Immature natural killer cell (primary cell): ENCODE results near the gene EVI5. TPM values are rescaled to one million over a fixed set of nuclear protein-coding genes. Genes with fewer than 3 reads are reported as not detected.
A peak's percentile ranks its signal among the peaks of the same experiment; 100 is the strongest.
"Not testable (repeated sequence)": the region's sequence is repeated elsewhere in the genome, so short reads cannot be mapped to it uniquely, and the experiment has no call there.

Experiments
- DNase-seq, 3 donors: peaks; one replicate each; pipeline ENCODE4 v3.0.0; 2022; ENCODE audit warnings: mixed read lengths in 1 of 3
- H3K27ac Mint-ChIP-seq, 6 donors: one replicate each; pipeline ENCODE4 v1.8.0; 2020; ENCODE audit warnings: mixed read lengths in 6 of 6, mild to moderate bottlenecking in 5 of 6, inconsistent platforms in 4 of 6, moderate library complexity in 3 of 6
- H3K27me3 Mint-ChIP-seq, 3 donors: one replicate each; pipeline ENCODE4 v1.8.0; 2020 to 2021; ENCODE audit warnings: low read depth in 3 of 3, mild to moderate bottlenecking in 3 of 3, mixed read lengths in 3 of 3, moderate library complexity in 3 of 3, inconsistent platforms in 1 of 3
- H3K36me3 Mint-ChIP-seq, 3 donors: one replicate each; pipeline ENCODE4 v1.8.0; 2020; ENCODE audit warnings: mixed read lengths in 3 of 3, inconsistent platforms in 2 of 3, mild to moderate bottlenecking in 2 of 3
- H3K4me1 Mint-ChIP-seq, 2 donors: one replicate each; pipeline ENCODE4 v1.8.0; 2020; ENCODE audit warnings: inconsistent platforms in 2 of 2, mild to moderate bottlenecking in 2 of 2, mixed read lengths in 2 of 2, moderate library complexity in 1 of 2
- H3K4me3 Mint-ChIP-seq, 5 donors: one replicate each; pipeline ENCODE4 v1.8.0; 2020; ENCODE audit warnings: mild to moderate bottlenecking in 5 of 5, mixed read lengths in 5 of 5, inconsistent platforms in 3 of 5, moderate library complexity in 3 of 5
- H3K9me3 Mint-ChIP-seq, 6 donors: one replicate each; pipeline ENCODE4 v1.8.0; 2020; ENCODE audit warnings: mild to moderate bottlenecking in 6 of 6, mixed read lengths in 6 of 6, inconsistent platforms in 4 of 6, moderate library complexity in 3 of 6
- polyA plus RNA-seq, 3 donors: library from polyadenylated mRNA; unstranded; fragments of 300-500 nt; fragmentation: Illumina TruSeq; gene quantifications; one replicate each; pipeline ENCODE4 v1.2.3, GENCODE V29; 2021

Gene EVI5
- polyA plus RNA-seq, 3 donors from 2014 or later, result 0.39 to 2.2 (median 1.7) TPM

DNA sequence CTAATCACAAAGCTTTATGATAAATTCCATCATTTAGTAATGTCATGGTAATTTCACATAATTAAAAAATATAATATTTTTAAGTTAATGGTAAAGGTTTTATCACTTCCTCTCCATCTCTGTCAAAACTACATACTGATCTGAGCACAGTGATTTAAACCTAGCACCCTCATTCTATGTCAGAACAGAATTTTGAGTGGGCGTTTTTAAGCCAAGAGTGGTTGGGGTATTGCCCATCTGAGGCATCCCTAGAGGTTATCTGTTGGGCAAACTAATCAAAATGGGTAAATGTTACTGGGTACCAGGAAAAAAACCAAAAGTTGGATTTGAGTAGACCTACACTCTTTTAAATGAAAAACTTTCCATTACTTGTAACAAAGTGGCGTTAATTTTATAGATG lies 197.5 kb downstream of the EVI5 start:
- DNase-seq, result no peak
- H3K9me3 Mint-ChIP-seq, result peaks cover 0 to under 1% (median 0%) of the 10 kb centered on the region in 6 donors
- no peak overlapping the region for H3K4me3 Mint-ChIP-seq
- H3K36me3 Mint-ChIP-seq, result no peaks in the 10 kb centered on the region
- peaks cover 0 to 3% (median 2%) of the 10 kb centered on the region in 3 donors for H3K27me3 Mint-ChIP-seq
- H3K4me1 Mint-ChIP-seq, result peaks cover 17 to 22% of the 10 kb centered on the region in 2 donors
- no peak overlapping the region for H3K27ac Mint-ChIP-seq

GRCh38 chr1:92585831-92586230 lies 199.1 kb downstream of the EVI5 start:
- Mint-ChIP-seq H3K36me3 (no peaks in the 10 kb centered on the region), H3K27ac (peak overlapping the region in 4 of 6 donors; percentile 36 to 74 (median 58)), H3K27me3 (peaks cover 0 to 3% (median 2%) of the 10 kb centered on the region in 3 donors), H3K4me1 (peaks cover 22 to 26% of the 10 kb centered on the region in 2 donors), H3K4me3 (peak overlapping the region in 2 of 5 donors; percentile 42 to 58), H3K9me3 (no peaks in the 10 kb centered on the region)
- no peak for DNase-seq

DNA sequence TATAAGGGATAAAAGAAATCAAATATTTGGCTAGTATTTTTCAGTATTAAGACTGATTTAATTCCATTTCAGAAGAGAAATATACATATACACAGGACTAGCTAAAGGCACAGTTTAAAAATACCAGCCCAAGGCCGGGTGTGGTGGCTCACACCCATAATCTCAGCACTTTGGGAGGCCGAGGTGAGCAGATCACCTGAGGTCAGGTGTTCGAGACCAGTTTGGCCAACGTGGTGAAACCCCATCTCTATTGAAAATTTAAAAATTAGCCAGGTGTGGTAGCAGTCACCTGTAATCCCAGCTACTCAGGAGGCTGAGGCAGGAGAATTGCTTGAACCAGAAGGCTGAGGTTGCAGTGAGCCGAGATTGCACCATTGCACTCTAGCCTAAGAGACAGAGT lies 200.1 kb downstream of the EVI5 start:
- not testable (repeated sequence) for DNase-seq, H3K4me3 Mint-ChIP-seq, H3K9me3 Mint-ChIP-seq, H3K36me3 Mint-ChIP-seq, H3K27me3 Mint-ChIP-seq
- peaks cover 22 to 26% of the 10 kb centered on the region in 2 donors for H3K4me1 Mint-ChIP-seq
- peak overlapping the region in 1 of 6 donors; percentile 27 for H3K27ac Mint-ChIP-seq

DNA sequence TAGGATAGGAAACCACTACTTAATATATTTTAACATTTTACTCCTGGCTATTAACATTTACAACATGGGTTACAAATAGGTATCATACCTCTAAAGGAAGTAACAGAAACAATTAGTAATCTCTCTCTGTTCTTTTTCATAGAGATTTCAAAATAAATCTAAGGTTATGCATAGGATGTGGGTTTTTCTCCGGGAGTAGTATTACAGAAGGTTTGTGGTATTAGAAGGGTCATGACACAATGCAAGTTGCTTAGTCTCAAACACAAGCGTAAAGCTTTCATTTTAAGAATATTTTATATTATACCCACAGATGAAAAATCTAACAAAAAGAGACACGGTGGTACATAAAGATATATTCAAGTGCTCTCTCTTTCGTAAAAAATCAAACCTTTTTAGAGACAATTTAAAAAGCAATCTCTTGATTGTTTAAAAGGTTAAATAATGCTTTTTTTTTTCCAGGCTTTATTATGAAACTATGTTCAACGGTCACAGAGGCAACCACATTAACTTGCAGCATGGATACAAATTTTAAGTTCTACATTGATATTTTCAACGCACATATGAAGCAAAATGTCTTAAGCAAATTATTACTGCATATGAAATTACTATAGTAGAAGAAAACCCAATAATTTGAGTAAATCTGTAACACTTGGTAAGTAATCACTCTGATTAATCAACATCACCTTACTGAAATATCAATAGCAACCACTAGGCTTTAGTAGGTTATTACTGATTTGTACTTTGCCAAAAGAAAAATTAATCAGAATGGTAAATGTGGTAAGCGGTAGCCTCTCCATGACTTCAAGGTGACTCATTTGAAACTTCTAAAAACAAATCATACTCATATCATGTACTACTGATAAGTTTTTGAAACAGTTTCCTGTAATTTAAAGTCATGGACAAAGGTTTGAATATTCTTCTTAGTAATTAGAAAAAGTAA lies 200.8 kb downstream of the EVI5 start:
- Mint-ChIP-seq H3K27ac (peak overlapping the region; percentile 27 to 87 (median 72)), H3K27me3 (peaks cover 0 to 3% (median 0%) of the 10 kb centered on the region in 3 donors), H3K9me3 (no peaks in the 10 kb centered on the region), H3K4me3 (peak overlapping the region; percentile 67 to 77 (median 69)), H3K36me3 (no peaks in the 10 kb centered on the region), H3K4me1 (peaks cover 22 to 26% of the 10 kb centered on the region in 2 donors)
- DNase-seq, result peak; percentile 42 to 67 (median 45)

GRCh38 chr1:92577261-92577895 lies 207.5 kb downstream of the EVI5 start:
- no peaks in the 10 kb centered on the region for H3K27me3 Mint-ChIP-seq
- H3K9me3 Mint-ChIP-seq, result no peaks in the 10 kb centered on the region
- no peak overlapping the region for H3K27ac Mint-ChIP-seq
- no peaks in the 10 kb centered on the region for H3K36me3 Mint-ChIP-seq
- H3K4me3 Mint-ChIP-seq, result no peak overlapping the region
- H3K4me1 Mint-ChIP-seq, result peaks cover 3 to 5% of the 10 kb centered on the region in 2 donors
- DNase-seq, result no peak

DNA sequence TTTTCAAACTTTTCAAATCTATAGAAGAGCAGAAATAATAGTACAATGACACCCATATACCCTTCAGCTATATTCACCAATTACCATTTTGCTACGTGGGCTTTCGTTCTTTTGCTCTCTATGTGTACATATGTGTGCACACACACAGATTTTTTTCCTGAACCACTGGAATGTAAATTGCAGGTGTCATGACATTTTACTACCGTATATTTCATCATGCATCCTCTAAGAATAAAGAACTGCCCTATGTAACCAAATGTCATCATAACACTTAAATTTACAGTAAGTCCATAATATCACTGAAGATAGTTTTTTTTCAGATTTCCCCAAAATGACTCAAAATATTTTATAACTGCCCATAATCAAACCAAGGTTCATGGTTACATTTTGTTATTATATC lies 209.8 kb downstream of the EVI5 start:
- H3K4me1 Mint-ChIP-seq, result no peaks in the 10 kb centered on the region
- H3K27me3 Mint-ChIP-seq, result no peaks in the 10 kb centered on the region
- H3K9me3 Mint-ChIP-seq, result no peaks in the 10 kb centered on the region
- no peaks in the 10 kb centered on the region for H3K36me3 Mint-ChIP-seq
- H3K4me3 Mint-ChIP-seq, result no peak overlapping the region
- no peak overlapping the region for H3K27ac Mint-ChIP-seq
- DNase-seq, result no peak

GRCh38 chr1:92572520-92572919 lies 212.4 kb downstream of the EVI5 start:
- Mint-ChIP-seq H3K4me1 (no peaks in the 10 kb centered on the region), H3K27ac (no peak overlapping the region), H3K9me3 (no peaks in the 10 kb centered on the region), H3K4me3 (no peak overlapping the region), H3K36me3 (no peaks in the 10 kb centered on the region), H3K27me3 (no peaks in the 10 kb centered on the region)
- DNase-seq, result no peak

- H3K27ac Mint-ChIP-seq, result no peak overlapping the region
- DNase-seq, result no peak
- H3K4me3 Mint-ChIP-seq, result no peak overlapping the region
- H3K27me3 Mint-ChIP-seq, result no peaks in the 10 kb centered on the region
- H3K4me1 Mint-ChIP-seq, result no peaks in the 10 kb centered on the region
- no peaks in the 10 kb centered on the region for H3K9me3 Mint-ChIP-seq
- no peaks in the 10 kb centered on the region for H3K36me3 Mint-ChIP-seq
Observed at GRCh38 chr1:92571578-92571977, 213.3 kb downstream of the EVI5 start.

DNA sequence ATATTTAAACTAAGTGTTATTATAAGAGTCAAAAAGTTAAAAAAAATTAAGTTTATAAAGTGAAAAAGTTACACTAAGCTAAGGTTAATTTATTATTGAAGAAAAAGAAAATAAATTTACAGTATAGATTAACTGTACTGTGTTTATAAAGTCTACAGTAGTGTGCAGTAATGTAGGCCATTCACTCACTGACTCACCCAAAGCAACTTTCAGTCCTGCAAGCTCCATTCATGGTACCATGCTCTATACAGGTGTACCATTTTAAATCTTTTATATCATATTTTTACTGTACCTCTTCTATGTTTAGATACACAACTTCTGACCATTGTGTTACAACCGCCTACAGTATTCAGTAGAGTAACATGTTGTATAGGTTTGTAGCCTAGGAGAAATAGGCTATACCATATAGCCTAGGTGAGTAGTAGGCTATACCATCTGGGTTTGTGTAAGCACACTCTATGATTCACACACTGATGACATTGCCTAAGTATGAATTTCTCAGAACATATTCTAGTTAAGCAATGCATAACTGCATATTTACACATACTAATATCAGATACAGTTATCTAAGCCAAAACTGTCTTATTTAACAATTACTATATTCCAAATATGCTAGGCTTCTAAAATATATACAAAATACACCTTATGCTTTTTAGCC lies 217.6 kb downstream of the EVI5 start:
- DNase-seq, result no peak
- Mint-ChIP-seq H3K9me3 (no peaks in the 10 kb centered on the region), H3K27me3 (no peaks in the 10 kb centered on the region), H3K27ac (no peak overlapping the region), H3K4me1 (peaks cover 9% of the 10 kb centered on the region in 2 donors), H3K36me3 (no peaks in the 10 kb centered on the region), H3K4me3 (no peak overlapping the region)

DNA sequence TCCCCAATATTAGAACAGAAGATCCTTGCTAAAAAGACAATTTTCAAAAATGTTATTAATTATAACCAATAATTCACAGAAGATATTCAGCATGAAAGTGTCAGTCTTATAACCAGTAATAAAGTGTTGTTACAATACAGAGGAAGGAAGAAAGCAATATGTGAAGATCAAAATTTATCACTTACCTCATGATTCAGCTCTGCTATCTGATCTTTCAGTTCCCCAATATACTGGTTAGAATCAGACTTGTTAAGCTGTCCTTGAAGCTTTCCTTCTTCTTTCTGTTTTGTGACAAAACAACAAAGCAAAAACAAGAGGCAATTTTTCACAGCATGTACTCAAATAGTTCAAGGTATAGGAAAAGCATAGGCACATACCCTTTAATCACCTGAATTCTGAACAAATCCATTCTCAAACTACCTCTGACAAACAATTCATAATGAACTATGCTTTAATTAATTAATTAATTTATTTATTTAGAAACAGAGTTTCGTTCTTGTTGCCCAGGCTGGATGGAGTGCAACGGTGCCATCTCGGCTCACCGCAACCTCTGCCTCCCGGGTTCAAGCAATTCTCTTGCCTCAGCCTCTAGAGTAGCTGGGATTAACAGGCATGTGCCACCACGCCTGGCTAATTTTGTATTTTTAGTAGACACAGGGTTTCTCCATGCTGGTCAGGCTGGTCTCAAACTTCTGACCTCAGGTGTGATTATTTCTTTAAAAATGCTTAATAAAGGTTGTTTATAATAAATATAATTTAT lies 221.3 kb downstream of the EVI5 start:
- Mint-ChIP-seq H3K9me3 (no peaks in the 10 kb centered on the region), H3K27ac (peak overlapping the region in 2 of 6 donors; percentile 34 to 46), H3K4me3 (no peak overlapping the region), H3K27me3 (peaks cover 0 to 2% (median 0%) of the 10 kb centered on the region in 3 donors), H3K36me3 (no peaks in the 10 kb centered on the region), H3K4me1 (peaks cover 9% of the 10 kb centered on the region in 2 donors)
- DNase-seq, result no peak

GRCh38 chr1:92556350-92556749 lies 228.6 kb downstream of the EVI5 start:
- no peaks in the 10 kb centered on the region for H3K4me1 Mint-ChIP-seq
- no peaks in the 10 kb centered on the region for H3K9me3 Mint-ChIP-seq
- no peak overlapping the region for H3K27ac Mint-ChIP-seq
- H3K36me3 Mint-ChIP-seq, result peaks cover 0 to 4% (median 0%) of the 10 kb centered on the region in 3 donors
- no peak for DNase-seq
- H3K4me3 Mint-ChIP-seq, result no peak overlapping the region
- H3K27me3 Mint-ChIP-seq, result peaks cover 0 to 4% (median 0%) of the 10 kb centered on the region in 3 donors

DNA sequence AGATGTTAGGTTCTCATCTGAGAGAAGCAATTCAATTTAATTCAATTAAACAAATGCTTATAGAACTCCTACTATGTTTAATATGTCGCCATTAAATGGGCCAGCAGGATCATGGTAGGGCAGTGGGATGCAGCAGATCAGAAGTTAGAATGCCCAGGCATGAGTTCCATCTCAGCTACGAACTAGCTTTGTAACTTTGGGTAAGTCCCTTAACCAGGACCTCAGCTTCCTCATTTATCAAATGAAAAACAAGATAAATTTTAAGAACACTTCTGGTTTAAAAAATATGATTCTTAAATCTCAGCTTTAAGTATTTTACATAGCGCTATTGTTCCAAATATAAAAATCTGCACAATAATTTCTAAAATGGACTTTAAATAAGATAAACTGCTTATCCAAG lies 230.7 kb downstream of the EVI5 start:
- no peak for DNase-seq
- Mint-ChIP-seq H3K4me1 (no peaks in the 10 kb centered on the region), H3K36me3 (peaks cover 0 to 4% (median 0%) of the 10 kb centered on the region in 3 donors), H3K27me3 (peaks cover 0 to 2% (median 0%) of the 10 kb centered on the region in 3 donors), H3K4me3 (no peak overlapping the region), H3K27ac (no peak overlapping the region), H3K9me3 (peaks cover 0 to 2% (median 0%) of the 10 kb centered on the region in 6 donors)

DNA sequence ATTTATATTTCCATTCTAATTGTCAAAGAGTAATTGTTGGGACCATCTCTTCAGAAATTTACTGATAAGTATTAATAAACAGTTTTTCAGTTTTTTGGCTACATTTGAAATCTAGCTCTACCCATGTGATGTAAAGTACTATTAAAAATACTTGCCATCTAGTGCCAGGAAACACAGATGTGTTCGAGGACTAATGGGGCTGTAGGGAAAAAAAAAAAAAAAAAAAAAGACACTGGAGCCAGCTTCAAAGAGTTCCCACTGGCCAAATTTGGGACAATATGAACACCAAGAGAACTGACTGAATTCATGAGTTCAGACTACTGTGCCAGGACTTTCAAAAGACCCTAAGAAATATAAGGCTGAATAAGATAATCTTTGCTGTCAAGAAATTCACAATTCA lies 233.0 kb downstream of the EVI5 start:
- H3K4me1 Mint-ChIP-seq, result no peaks in the 10 kb centered on the region
- H3K27ac Mint-ChIP-seq, result no peak overlapping the region
- peaks cover 0 to 3% (median 0%) of the 10 kb centered on the region in 3 donors for H3K36me3 Mint-ChIP-seq
- no peak overlapping the region for H3K4me3 Mint-ChIP-seq
- DNase-seq, result no peak
- peaks cover 0 to 2% (median 0%) of the 10 kb centered on the region in 6 donors for H3K9me3 Mint-ChIP-seq
- H3K27me3 Mint-ChIP-seq, result peaks cover 0 to 6% (median 0%) of the 10 kb centered on the region in 3 donors
